Kidney (tissue), 14 donors: Measurements from ENCODE around the gene SLC6A3. TPM values are rescaled to one million over a fixed set of nuclear protein-coding genes. Genes with fewer than 3 reads are reported as not detected.

ENCODE experiments used
- DNase-seq, 5 donors: peaks; one replicate each; pipeline ENCODE4 v3.0.0-alpha.2; 2013 to 2020
- FAIRE-seq: peaks from 2 replicates; lab custom pipeline; 2012; peaks lifted over from hg19 to GRCh38; lab: Jason Lieb, UNC
- H3K27ac ChIP-seq, 2 donors: one replicate each; pipeline ENCODE4 v1.7.0; 2013; ENCODE audit warnings: low read depth in 2 of 2, low read length in 2 of 2, inconsistent platforms in 1 of 2
- H3K27me3 ChIP-seq: one replicate; pipeline ENCODE4 v1.7.1; 2013; ENCODE audit warnings: low read length, inconsistent platforms; ENCODE audit not compliant: control insufficient read depth, insufficient read depth
- H3K36me3 ChIP-seq, 3 donors: one replicate each; pipeline versions ENCODE4 v1.7.0 to v1.7.1; 2013; ENCODE audit warnings: low read length in 3 of 3, control low read depth in 1 of 3, inconsistent platforms in 1 of 3; ENCODE audit not compliant: insufficient read depth in 3 of 3, control insufficient read depth in 2 of 3
- H3K4me1 ChIP-seq, 3 donors: one replicate each; pipeline versions ENCODE4 v1.7.0 to v1.7.1; 2013; ENCODE audit warnings: low read length in 3 of 3, inconsistent platforms in 1 of 3, low read depth in 1 of 3; ENCODE audit not compliant: control insufficient read depth in 2 of 3, insufficient read depth in 2 of 3
- H3K4me3 ChIP-seq, 3 donors: one replicate each; pipeline versions ENCODE4 v1.7.0 to v1.8.1; 2013; ENCODE audit warnings: low read length in 3 of 3, control low read depth in 1 of 3, inconsistent platforms in 1 of 3
- H3K9ac ChIP-seq, 3 donors: one replicate each; pipeline versions ENCODE4 v1.7.0 to v1.7.1; 2013; ENCODE audit warnings: low read length in 3 of 3, control low read depth in 1 of 3, inconsistent platforms in 1 of 3
- H3K9me3 ChIP-seq, 3 donors: one replicate each; pipeline versions ENCODE4 v1.7.0 to v1.7.1; 2013; ENCODE audit warnings: low read length in 3 of 3, control low read depth in 1 of 3, inconsistent platforms in 1 of 3; ENCODE audit not compliant: control insufficient read depth in 2 of 3, insufficient read depth in 1 of 3
- intact Hi-C: fragments of 100-400 bp; cut with DNase I; formaldehyde crosslinking; loops from one replicate; pipeline ENCODE4 v1.11.1; 2022
- polyA plus RNA-seq: library from polyadenylated mRNA; stranded (reverse); fragments of 350-450 nt; fragmentation: Illumina TruSeq; extraction: RNeasy Lipid Tissue Mini Kit (QIAGEN cat#74804); gene quantifications from one replicate; pipeline ENCODE4 v1.2.3, GENCODE V29; 2014; ENCODE audit warnings: low read depth, low replicate concordance; ENCODE audit not compliant: insufficient read depth
- total RNA-seq: library from RNA; stranded (reverse); fragmentation: NEBNext Ultra II Directional; extraction: Animal tissue kit (Norgen Biotek cat#: 25700); gene quantifications from one replicate; pipeline ENCODE4 v1.2.1, GENCODE V29; 2021
- TF ChIP-seq, protein P1 (sequence below): IDR thresholded peaks from 3 replicates; pipeline ENCODE4 v1.5.1; 2012; ENCODE audit warnings: mild to moderate bottlenecking, moderate library complexity, borderline replicate concordance; ENCODE audit not compliant: insufficient read depth; ENCODE audit errors: extremely low read depth
- donor health status: control.
- donor health status: control.
- donor health status: control.
- donor health status: control.
- donor health status: control.
- donor health status: DM: yes; HTN: yes; CAD: no.
- donor health status: Normal renal cell carcinoma (clear cell type).

The SLC6A3 gene
- total and polyA plus RNA-seq, 2 donors from 2014 or later, result 0.09 to 0.54 TPM

DNA sequence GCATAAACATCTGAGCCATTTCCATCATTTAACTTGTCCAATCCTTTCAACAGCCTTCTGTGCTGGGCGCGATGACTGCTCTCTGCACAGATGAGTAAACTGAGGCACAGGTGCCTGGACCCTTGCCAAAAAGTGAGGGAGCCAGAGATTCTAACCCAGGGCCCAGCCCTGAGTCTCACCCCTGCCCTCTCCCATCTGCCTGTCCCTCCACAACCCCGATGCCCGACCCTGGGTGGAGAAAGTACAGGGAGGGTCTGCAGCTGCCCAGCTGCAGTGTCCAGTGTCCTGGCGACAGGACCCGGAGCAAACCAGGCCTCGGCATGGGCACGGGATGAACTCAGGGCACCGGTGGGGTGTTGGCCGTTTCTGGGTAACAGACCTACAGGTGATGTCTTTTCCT lies 60.7 kb downstream of the SLC6A3 start:
- no peaks in the 10 kb centered on the region for H3K36me3 ChIP-seq
- intact Hi-C loops, result no loop called here
- H3K9ac ChIP-seq, result no peak overlapping the region
- H3K27ac ChIP-seq, result no peak overlapping the region
- TF ChIP-seq, protein P1, sequence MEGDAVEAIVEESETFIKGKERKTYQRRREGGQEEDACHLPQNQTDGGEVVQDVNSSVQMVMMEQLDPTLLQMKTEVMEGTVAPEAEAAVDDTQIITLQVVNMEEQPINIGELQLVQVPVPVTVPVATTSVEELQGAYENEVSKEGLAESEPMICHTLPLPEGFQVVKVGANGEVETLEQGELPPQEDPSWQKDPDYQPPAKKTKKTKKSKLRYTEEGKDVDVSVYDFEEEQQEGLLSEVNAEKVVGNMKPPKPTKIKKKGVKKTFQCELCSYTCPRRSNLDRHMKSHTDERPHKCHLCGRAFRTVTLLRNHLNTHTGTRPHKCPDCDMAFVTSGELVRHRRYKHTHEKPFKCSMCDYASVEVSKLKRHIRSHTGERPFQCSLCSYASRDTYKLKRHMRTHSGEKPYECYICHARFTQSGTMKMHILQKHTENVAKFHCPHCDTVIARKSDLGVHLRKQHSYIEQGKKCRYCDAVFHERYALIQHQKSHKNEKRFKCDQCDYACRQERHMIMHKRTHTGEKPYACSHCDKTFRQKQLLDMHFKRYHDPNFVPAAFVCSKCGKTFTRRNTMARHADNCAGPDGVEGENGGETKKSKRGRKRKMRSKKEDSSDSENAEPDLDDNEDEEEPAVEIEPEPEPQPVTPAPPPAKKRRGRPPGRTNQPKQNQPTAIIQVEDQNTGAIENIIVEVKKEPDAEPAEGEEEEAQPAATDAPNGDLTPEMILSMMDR, result no peak
- peaks cover 0 to 11% (median 8%) of the 10 kb centered on the region in 3 donors for H3K4me1 ChIP-seq
- FAIRE-seq, result no peak
- no peaks in the 10 kb centered on the region for H3K9me3 ChIP-seq
- peaks cover 2% of the 10 kb centered on the region for H3K27me3 ChIP-seq
- peak in 1 of 5 donors; percentile 55 for DNase-seq
- no peak overlapping the region for H3K4me3 ChIP-seq

DNA sequence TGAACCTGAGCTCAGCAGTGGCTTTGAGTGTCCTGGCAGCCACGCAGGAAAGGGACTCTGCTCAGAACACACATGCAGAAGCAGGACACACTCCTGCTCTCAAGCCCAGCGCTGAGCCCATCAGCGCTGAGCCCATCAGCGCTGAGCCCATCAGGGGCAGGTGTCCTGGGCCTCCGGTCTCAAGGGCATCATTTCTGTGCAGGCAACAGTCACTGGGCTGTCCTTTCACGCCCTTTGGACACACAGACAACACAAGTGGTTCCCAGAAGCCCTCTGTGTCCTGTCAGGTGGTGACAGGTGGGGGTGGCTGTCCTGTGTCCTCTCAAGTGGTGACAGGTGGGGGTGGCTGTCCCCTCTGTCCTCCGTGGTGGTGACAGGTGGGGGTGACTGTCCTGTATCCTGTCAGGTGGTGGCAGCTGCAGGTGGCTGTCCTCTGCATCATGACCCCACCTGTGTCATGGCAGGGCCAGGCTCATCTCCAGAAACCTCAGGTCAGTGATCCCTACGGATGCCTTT lies 61.3 kb downstream of the SLC6A3 start:
- Histone ChIP-seq H3K4me3 (no peak overlapping the region), H3K36me3 (no peaks in the 10 kb centered on the region), H3K4me1 (peaks cover 0 to 11% (median 8%) of the 10 kb centered on the region in 3 donors), H3K9me3 (no peaks in the 10 kb centered on the region), H3K27me3 (peaks cover 2% of the 10 kb centered on the region), H3K27ac (no peak overlapping the region), H3K9ac (no peak overlapping the region)
- no peak for DNase-seq
- FAIRE-seq, result no peak
- intact Hi-C loops, result no loop called here
- TF ChIP-seq, protein P1, result no peak

- Histone ChIP-seq H3K27me3 (peaks cover 2% of the 10 kb centered on the region), H3K36me3 (no peaks in the 10 kb centered on the region), H3K4me1 (peaks cover 0 to 11% (median 8%) of the 10 kb centered on the region in 3 donors), H3K9me3 (no peaks in the 10 kb centered on the region), H3K4me3 (no peak overlapping the region), H3K9ac (no peak overlapping the region), H3K27ac (no peak overlapping the region)
- DNase-seq, result peak in 1 of 5 donors; percentile 69
- FAIRE-seq, result no peak
- TF ChIP-seq, protein P1, result no peak
- intact Hi-C loops, result no loop called here
Measured at GRCh38 chr5:1383344-1383743, 61.9 kb downstream of the SLC6A3 start.
